Stimulated activated CD8-positive, alpha-beta memory T cell treated with anti-CD3 and anti-CD28 coated beads, Interleukin-15, amount 100 ng/mL, for 24 hours (primary cell): Measurements from ENCODE around the gene LGALS8.
"Not testable (repeated sequence)": the region's sequence is repeated elsewhere in the genome, so short reads cannot be mapped to it uniquely, and the experiment has no call there.

Experiments
- DNase-seq: peaks from one replicate; pipeline ENCODE4 v3.0.0-alpha.2; 2020; ENCODE audit warnings: low read depth

LGALS8 gene

DNA sequence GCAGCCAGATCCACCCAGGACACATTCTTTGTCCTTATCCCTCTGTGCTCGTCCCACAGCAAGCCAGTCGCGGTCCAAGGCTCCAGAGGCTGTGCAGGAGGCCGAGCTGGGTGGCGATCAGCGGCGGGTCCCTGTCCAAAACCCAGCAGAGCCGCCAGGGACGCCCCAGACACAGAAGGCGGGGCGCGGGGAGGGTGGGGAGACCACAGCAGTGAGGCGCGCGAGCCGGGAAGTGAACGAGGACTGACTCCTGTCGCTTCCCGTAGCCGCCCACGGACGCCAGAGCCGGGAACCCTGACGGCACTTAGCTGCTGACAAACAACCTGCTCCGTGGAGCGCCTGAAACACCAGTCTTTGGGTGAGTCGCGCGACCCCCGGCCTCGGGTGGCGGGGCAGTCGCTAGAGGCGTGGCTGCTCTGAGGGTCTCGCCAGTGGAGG lies at the start of gene LGALS8:
LGALS8 (plus strand) TSS at position 279 of the 438 bp plus-strand sequence. CDS start 2,089 bp downstream, outside the sequence.
- peak; percentile 73 for DNase-seq

DNA sequence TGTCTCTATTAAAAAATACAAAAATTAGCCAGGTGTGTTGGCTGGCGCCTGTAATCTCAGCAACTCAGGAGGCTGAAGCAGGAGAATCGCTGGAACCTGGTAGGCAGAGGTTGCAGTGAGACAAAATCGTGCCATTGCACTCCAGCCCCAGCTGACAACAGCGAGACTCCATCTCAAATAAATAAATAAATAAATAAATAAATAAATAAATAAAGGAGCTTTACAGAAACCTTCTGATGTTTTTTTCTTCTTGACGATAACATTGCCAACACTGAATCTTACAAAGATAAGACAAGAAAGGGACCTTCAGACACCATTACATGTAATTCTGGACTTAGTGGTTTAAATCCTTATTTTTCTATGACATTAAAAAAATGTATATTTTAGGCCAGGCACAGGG lies 47.8 kb upstream of the LGALS8 start:
- DNase-seq, result no peak

GRCh38 chr1:236480758-236481436 lies 42.9 kb upstream of the LGALS8 start:
- DNase-seq, result no peak

DNA sequence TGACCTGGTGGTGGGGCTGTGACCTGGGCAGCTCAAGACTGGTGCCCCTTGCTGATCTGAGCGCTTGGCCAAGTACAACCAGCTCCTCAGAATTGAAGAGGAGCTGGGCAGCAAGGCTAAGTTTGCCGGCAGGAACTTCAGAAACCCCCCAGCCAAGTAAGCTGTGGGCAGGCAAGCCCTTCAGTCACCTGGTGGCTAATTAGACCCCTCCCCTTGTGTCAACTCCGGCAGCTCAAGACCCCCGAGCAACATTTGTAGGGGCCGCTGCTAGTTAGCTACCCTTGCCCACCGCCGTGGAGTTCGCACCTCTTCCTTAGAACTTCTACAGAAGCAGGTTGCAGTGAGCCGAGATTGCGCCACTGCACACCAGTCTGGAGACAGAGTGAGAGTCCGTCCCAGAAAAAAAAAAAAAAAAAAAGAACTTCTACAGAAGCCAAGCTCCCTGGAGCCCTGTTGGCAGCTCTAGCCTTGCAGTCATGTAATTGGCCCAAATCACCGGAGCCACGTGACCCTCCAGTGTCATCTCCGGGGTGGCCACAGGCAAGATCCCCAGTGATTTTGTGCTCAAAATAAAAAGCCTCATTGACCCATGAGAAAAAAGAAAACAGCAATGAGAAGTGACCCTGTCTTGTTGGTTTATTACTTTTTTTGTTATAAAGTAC lies 39.3 kb upstream of the LGALS8 start:
- DNase-seq, result no peak

DNA sequence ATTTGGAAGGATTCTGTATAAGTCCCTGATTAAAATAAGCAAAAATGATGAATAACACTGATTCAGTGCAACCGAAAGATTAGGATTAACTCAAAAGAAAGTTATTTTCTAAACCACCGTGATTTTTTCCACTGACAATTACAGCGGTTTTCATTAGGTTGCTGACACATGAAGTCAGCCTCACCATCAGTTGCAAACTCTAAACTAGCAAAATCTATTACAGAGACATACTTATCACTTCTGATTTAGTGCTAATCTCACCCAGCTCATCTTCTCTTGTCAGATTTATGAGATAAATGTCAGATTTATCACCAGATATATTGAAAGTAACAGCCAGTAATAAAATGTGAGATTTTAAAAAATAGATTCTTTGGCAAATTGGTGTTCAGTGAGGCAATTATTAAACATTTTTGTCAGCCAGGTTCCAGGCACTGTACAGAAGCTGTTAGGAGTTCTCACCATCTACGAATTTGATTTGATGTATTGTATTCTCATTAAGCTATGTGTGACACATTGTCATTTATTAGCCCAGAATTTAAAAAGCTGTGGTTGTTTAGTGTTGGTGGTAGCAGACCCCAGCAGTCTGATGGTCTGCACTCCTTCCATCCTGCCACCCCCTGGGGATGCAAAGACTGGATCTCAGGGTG lies 37.3 kb upstream of the LGALS8 start:
- no peak for DNase-seq

- not testable (repeated sequence) for DNase-seq
These were observed 34.6 kb upstream of the LGALS8 start for GRCh38 chr1:236489161-236489560.

GRCh38 chr1:236489710-236490377 lies 33.9 kb upstream of the LGALS8 start:
- no peak for DNase-seq

- no peak for DNase-seq
These were observed 32.2 kb upstream of the LGALS8 start for GRCh38 chr1:236491469-236492136.

DNA sequence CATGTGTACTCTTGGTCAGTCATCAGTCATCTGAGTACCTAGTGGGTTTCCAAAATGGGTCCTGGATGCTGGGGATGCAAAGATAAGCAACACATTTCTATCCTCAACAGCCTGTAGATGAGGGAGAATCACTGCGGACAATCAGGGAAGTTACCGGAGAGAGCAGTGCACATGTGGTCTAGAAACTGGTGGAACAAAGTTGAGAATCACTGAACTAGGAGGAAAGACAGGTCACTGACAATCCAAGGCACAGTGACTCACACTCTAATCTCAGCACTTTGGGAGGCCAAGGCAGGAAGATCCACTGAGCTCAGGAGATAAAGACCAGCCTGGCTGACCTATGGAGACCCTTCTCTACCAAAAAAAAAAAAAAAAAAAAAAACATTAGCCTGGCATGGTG lies 31.4 kb upstream of the LGALS8 start:
- no peak for DNase-seq

DNA sequence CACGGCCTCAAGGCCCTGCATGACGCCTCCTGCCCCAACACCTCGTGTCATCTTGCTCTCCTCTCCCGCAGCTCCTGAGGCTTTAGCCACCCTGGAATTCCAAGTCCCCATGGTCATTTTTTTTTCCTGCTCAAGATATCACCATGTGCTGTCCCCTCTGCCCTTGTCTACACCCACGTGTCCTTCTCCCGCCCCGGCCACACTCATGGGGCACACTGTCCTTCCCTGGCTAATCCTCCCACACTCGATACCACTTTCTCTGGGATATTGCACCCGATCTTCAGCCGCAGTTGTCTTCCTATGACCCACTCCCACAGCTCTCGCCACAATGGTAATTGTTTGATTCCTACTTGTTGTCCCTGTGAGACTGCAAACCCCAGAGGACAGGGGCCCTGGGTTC lies 29.7 kb upstream of the LGALS8 start:
- no peak for DNase-seq

DNA sequence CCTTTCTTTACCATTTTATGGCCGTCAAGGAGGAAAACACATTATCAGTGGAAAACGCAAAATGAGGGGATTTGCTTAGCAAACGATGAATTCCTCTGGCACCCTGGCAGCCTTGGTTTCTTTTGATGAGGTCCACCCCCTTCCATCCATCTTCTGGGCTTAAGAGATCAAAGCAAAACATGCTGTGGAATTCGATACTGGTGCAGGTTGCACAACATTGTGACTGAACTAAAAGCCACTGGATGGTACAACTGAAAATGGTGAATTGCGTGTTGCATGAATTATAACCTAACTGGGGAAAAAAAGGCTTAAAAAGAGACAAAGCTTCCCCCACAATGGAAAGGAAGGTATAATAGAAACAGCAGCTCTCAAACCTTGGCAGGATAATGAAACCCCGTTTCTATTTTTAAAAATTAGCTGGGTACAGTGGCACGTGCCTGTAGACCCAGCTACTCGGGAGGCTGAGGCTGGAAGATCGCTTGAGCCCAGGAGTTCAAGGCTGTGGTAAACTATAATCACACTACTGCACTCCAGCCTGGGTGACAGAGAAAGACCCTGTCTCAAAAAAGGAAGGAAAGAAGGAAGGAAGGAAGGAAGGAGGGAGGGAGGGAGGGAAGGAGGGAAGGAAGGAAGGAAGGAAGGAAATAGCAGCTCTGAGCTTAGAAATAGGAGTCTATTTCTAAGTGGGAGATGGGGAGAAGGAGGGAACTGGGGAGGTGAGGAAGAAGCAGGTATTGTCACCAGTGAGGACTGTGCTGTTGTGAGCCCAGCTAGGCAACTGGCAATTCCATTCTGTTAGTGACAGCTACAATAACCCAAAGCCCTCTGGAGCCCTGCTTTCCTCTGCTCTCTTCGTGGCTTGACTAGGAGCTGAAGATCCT lies 29.0 kb upstream of the LGALS8 start:
- DNase-seq, result no peak

DNA sequence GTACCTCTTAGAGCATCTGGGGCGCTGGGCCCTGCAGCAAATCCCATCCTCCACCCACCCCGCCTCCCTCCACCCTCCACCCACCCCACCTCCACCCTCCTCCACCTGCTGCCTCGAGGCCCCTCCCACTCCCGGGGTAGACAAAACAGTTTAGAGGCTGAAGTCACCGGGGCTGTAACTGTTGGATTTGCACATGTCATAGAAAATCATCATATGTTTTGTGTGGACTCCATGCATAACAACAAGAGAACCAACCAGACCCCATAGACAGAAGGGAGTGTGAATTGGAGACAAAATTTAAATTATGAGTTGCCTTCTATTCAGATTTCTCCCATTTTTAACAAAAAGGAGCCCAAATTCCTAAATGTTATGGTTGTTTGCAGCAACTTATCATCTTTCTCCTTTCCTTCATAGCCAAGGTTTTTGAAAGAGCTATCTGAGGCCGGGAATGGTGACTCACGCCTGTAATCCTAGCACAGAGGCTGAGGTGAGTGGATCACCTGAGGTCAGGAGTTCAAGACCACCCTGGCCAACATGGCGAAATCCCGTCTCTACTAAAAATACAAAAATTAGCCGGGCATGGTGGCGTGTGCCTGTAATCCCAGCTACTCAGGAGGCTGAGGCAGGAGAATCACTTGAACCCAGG lies 28.2 kb upstream of the LGALS8 start:
- DNase-seq, result no peak

DNA sequence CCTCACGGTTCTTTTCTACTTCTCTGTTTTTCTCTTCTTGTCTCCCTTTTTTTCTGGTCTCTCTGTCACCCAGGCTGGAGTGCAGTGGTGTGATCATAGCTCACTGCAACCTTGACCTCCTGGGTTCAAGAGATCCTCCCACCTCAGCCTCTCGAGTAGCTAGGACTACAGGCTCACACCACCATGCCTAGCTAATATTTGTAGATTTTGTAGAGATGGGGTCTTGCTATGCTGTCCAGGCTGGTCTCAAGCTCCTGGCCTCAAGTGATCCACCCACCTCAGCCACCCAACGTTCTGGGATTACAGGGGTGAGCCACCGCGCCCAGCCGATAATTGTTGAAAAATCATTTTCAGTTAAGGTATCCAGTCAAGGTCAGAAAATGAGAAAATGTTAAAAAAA lies 25.9 kb upstream of the LGALS8 start:
- no peak for DNase-seq

DNA sequence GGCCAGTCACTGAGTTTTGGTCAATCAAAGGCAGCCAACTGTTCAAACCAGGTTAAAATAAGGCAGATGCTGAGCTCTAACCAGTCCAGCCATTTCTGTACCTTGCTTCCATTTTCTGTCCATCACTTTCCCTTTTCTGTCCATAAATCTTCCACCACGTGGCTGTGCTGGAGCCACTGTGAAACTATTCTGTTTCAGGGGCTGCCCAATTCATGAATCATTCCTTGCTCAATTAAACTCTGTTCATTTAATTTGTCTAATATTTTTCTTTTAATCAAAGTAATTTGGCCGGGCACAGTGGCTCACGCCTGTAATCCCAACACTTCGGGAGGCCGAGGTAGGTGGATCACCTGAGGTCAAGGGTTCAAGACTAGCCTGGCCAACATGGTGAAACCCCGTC lies 22.7 kb upstream of the LGALS8 start:
- DNase-seq, result no peak

- DNase-seq, result no peak
These were observed 21.2 kb upstream of the LGALS8 start for GRCh38 chr1:236502579-236502971.

- no peak for DNase-seq
These were observed 20.7 kb upstream of the LGALS8 start for GRCh38 chr1:236502972-236503639.

- not testable (repeated sequence) for DNase-seq
These were observed 19.4 kb upstream of the LGALS8 start for GRCh38 chr1:236504338-236504737.

DNA sequence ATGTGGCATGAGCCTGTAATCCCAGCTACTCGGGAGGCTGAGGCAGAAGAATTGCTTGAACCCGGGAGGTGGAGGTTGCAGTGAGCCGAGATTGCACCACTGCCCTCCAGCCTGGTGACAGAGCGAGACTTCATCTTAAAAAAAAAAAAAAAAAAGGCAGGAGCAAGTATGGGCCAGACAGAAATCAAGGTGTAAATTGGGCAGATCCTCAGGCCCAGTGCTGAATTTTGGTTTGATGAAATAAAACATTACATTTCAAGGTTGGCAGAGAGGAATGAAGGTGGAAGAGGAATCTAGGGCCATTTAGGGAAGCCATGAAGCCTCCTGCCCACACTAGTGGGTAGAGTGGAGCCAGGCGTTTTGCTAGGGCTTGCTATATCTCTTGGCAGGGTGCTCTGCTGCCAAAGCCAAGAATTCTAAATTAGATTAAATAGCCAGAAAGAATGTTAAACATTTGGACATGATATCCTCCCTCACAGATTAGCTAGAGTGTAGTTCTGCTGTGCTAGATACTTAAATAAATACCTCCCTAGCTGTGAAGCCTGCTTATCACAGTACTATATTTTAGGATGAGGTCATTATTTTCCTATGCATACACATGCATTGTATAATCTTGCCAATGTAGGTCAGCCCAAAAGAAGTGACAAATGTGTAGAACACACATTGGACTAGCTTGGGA lies 16.6 kb upstream of the LGALS8 start:
- no peak for DNase-seq

GRCh38 chr1:236508593-236509027 lies 15.2 kb upstream of the LGALS8 start:
- no peak for DNase-seq
